ENCODE results near the gene INO80D. TPM values are rescaled to one million over a fixed set of nuclear protein-coding genes. Genes with fewer than 3 reads are reported as not detected.

INO80D gene
- total RNA-seq, 4 donors from 2014 or later: 11.0 to 28.6 (median 21.2) TPM

- Histone ChIP-seq H3K9me3 (no peaks in the 10 kb centered on the region), H3K27me3 (no peaks in the 10 kb centered on the region), H3K36me3 (peaks cover 0 to 40% of the 10 kb centered on the region in 2 donors), H3K4me1 (no peaks in the 10 kb centered on the region), H3K4me3 (no peak overlapping the region), H3K27ac (no peak overlapping the region)
- WGBS, 2 donors (ENCODE audit: low coverage in 1 of 2): 76 to 96% methylated on average over 4 to 7 of the region's 7 CpGs
- no peak for TF ChIP-seq POLR2A (IDR thresholded peaks at IDR 0.05)
- TF ChIP-seq, protein P1, sequence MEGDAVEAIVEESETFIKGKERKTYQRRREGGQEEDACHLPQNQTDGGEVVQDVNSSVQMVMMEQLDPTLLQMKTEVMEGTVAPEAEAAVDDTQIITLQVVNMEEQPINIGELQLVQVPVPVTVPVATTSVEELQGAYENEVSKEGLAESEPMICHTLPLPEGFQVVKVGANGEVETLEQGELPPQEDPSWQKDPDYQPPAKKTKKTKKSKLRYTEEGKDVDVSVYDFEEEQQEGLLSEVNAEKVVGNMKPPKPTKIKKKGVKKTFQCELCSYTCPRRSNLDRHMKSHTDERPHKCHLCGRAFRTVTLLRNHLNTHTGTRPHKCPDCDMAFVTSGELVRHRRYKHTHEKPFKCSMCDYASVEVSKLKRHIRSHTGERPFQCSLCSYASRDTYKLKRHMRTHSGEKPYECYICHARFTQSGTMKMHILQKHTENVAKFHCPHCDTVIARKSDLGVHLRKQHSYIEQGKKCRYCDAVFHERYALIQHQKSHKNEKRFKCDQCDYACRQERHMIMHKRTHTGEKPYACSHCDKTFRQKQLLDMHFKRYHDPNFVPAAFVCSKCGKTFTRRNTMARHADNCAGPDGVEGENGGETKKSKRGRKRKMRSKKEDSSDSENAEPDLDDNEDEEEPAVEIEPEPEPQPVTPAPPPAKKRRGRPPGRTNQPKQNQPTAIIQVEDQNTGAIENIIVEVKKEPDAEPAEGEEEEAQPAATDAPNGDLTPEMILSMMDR (IDR thresholded peaks at IDR 0.05): no peak
- TF ChIP-seq EP300 (IDR thresholded peaks at IDR 0.05): no peak
- no peak for TF ChIP-seq POLR2AphosphoS5 (IDR thresholded peaks at IDR 0.05)
- no peak for ATAC-seq
Measured at GRCh38 chr2:206062724-206063123, 23.2 kb downstream of the INO80D start.

GRCh38 chr2:206056286-206056685 lies 29.7 kb downstream of the INO80D start:
- ATAC-seq: no peak
- Histone ChIP-seq H3K4me3 (no peak overlapping the region), H3K27ac (no peak overlapping the region), H3K27me3 (no peaks in the 10 kb centered on the region), H3K4me1 (no peaks in the 10 kb centered on the region), H3K9me3 (no peaks in the 10 kb centered on the region), H3K36me3 (peaks cover 0 to 65% of the 10 kb centered on the region in 2 donors)
- WGBS, 2 donors (ENCODE audit: low coverage in 1 of 2): 91 to 93% methylated on average over 3 to 7 of the region's 8 CpGs
- no peak for TF ChIP-seq EP300 (IDR thresholded peaks at IDR 0.05)
- TF ChIP-seq, protein P1 (IDR thresholded peaks at IDR 0.05): no peak
- no peak for TF ChIP-seq POLR2AphosphoS5 (IDR thresholded peaks at IDR 0.05)
- no peak for TF ChIP-seq POLR2A (IDR thresholded peaks at IDR 0.05)

DNA sequence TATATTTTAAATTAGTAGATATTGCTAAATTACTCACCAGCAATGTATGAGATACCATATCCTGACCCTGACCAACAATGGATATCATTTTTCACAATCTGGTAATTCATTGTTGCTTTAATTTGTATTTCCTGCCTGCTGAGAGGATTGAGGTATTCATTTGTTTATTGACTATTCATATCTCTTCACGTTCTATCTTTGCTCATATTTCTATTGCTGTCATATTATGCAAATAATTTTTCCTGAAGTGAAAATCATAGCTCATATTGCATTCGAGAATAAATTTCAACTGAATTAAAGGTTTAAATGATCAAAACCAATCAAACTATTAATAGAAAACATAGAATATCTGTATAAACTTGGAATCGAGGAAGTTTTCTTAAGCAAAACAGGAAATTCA lies 31.0 kb downstream of the INO80D start:
- WGBS, 2 donors (ENCODE audit: low coverage in 1 of 2): 65 to 69% methylated on average over 3 of the region's 3 CpGs
- H3K4me1 ChIP-seq: no peaks in the 10 kb centered on the region
- no peak for ATAC-seq
- H3K36me3 ChIP-seq: peaks cover 0 to 61% of the 10 kb centered on the region in 2 donors
- no peak overlapping the region for H3K27ac ChIP-seq
- H3K9me3 ChIP-seq: no peaks in the 10 kb centered on the region
- no peak overlapping the region for H3K4me3 ChIP-seq
- TF ChIP-seq, protein P1 (IDR thresholded peaks at IDR 0.05): no peak
- H3K27me3 ChIP-seq: no peaks in the 10 kb centered on the region

GRCh38 chr2:206051912-206052311 lies 34.1 kb downstream of the INO80D start:
- Histone ChIP-seq H3K4me1 (no peaks in the 10 kb centered on the region), H3K27ac (no peak overlapping the region), H3K4me3 (no peak overlapping the region), H3K9me3 (no peaks in the 10 kb centered on the region), H3K27me3 (no peaks in the 10 kb centered on the region), H3K36me3 (peaks cover 0 to 46% of the 10 kb centered on the region in 2 donors)
- TF ChIP-seq POLR2A (IDR thresholded peaks at IDR 0.05) (no peak), POLR2AphosphoS5 (IDR thresholded peaks at IDR 0.05) (no peak), EP300 (IDR thresholded peaks at IDR 0.05) (no peak)
- TF ChIP-seq, protein P1 (IDR thresholded peaks at IDR 0.05): no peak
- WGBS, 2 donors (ENCODE audit: low coverage in 1 of 2): 83 to 86% methylated on average over 4 to 6 of the region's 6 CpGs
- ATAC-seq: no peak

GRCh38 chr2:206049392-206049791 lies 36.6 kb downstream of the INO80D start:
- TF ChIP-seq EP300 (IDR thresholded peaks at IDR 0.05): no peak
- no peak for TF ChIP-seq POLR2AphosphoS5 (IDR thresholded peaks at IDR 0.05)
- no peak for TF ChIP-seq POLR2A (IDR thresholded peaks at IDR 0.05)
- TF ChIP-seq, protein P1 (IDR thresholded peaks at IDR 0.05): no peak
- WGBS, 2 donors (ENCODE audit: low coverage in 1 of 2): 86 to 100% methylated on average over 1 of the region's 1 CpG
- Histone ChIP-seq H3K4me3 (no peak overlapping the region), H3K9me3 (no peaks in the 10 kb centered on the region), H3K27ac (no peak overlapping the region), H3K4me1 (no peaks in the 10 kb centered on the region), H3K36me3 (peaks cover 0 to 56% of the 10 kb centered on the region in 2 donors), H3K27me3 (no peaks in the 10 kb centered on the region)
- no peak for ATAC-seq
